GM10248 (cell line): ENCODE results near the gene MLLT10.

Experiments used
- CTCF ChIA-PET: fragments of 300-600 bp; sonication (Branson Sonifier 250); formaldehyde crosslinking; extraction: SDS; loops from one replicate; lab custom pipeline; 2021; ENCODE audit warnings: antibody characterized with exemption; lab: Yijun Ruan, JAX
- POLR2A ChIA-PET: fragments of 350-650 bp; sonication (Branson Sonifier 250); formaldehyde crosslinking; extraction: SDS; loops from one replicate; lab custom pipeline; 2020; ENCODE audit warnings: antibody characterized with exemption; lab: Yijun Ruan, JAX
- DNase-seq: peaks from one replicate; pipeline ENCODE4 v3.0.0; 2012; ENCODE audit errors: extremely low spot score
- TF ChIP-seq, protein P1 (sequence below): IDR thresholded peaks from 2 replicates; pipeline ENCODE4 v1.5.1; 2012; ENCODE audit warnings: mild to moderate bottlenecking, low read depth; ENCODE audit errors: extremely low read depth, missing control alignments, control extremely low read depth

Gene MLLT10

DNA sequence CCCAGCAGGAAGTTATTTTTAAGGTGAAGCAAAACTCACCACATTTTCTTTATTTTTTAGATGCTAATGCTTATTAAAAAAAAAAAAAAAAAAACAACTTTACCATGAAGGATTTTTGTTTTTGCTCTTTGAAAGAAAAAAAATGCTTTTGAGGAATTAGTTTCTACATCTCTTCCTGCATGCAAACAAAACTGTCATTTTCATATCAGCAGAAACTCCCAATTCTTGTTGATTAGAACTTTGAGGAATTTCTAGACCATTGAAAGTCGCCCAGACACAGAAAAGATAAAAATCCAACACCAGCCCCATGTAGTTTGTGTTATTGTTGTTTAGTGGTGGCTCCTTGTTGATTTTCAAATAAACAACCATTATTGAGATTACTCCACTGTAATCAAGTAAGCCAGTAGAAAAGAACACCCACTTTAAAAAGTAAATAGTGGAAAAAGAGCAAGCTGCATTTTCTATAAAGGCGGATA lies 22.9 kb upstream of the MLLT10 start:
- ChIA-PET CTCF (no interaction called here), POLR2A (no interaction called here)
- DNase-seq = no peak
- TF ChIP-seq, protein P1, sequence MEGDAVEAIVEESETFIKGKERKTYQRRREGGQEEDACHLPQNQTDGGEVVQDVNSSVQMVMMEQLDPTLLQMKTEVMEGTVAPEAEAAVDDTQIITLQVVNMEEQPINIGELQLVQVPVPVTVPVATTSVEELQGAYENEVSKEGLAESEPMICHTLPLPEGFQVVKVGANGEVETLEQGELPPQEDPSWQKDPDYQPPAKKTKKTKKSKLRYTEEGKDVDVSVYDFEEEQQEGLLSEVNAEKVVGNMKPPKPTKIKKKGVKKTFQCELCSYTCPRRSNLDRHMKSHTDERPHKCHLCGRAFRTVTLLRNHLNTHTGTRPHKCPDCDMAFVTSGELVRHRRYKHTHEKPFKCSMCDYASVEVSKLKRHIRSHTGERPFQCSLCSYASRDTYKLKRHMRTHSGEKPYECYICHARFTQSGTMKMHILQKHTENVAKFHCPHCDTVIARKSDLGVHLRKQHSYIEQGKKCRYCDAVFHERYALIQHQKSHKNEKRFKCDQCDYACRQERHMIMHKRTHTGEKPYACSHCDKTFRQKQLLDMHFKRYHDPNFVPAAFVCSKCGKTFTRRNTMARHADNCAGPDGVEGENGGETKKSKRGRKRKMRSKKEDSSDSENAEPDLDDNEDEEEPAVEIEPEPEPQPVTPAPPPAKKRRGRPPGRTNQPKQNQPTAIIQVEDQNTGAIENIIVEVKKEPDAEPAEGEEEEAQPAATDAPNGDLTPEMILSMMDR = no peak

- CTCF ChIA-PET = no interaction called here
- no peak for DNase-seq
- POLR2A ChIA-PET = no interaction called here
- TF ChIP-seq, protein P1 = no peak
Observed at GRCh38 chr10:21511946-21512572, 22.0 kb upstream of the MLLT10 start.

DNA sequence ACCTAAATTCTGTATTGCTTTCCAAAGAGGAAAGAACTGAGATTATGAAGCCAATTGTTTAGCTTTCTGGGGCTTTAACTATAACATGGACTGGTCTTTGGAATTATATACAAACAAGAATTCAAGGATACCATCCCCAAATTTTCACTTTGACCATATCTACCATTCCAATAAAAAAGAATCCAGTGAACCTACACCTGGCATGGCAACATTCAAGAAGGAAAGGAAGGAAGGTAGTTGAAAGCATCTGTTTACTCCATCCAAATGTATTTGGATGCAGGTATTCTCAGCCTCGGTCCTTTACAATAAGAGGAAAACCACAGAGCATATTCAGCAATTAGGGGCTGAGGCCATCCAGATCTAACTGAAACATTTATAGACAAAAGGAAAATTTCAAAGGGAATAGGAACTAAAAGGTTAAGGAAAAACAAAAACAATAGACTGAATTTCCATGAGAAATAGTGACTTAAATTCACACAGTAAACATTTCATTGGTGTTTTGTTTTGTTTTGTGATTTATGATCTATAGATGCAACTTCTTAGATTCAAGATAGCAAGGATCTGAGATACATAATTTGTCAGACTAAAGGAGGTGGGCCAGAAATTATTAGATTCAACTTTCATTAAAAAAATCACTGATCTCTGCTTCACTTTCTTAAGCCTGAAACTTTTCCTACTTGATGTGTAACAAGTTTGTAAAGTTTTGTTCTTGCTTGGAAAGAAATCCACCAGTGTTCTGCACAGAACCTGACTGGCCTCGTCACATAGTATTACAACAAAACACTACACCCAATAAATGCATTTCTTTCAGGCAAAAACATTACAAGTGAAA lies 21.2 kb upstream of the MLLT10 start:
- no peak for DNase-seq
- ChIA-PET CTCF (no interaction called here), POLR2A (no interaction called here)
- TF ChIP-seq, protein P1 = no peak

GRCh38 chr10:21513405-21513788 lies 20.6 kb upstream of the MLLT10 start:
- TF ChIP-seq, protein P1 = no peak
- ChIA-PET POLR2A (no interaction called here), CTCF (no interaction called here)
- no peak for DNase-seq

DNA sequence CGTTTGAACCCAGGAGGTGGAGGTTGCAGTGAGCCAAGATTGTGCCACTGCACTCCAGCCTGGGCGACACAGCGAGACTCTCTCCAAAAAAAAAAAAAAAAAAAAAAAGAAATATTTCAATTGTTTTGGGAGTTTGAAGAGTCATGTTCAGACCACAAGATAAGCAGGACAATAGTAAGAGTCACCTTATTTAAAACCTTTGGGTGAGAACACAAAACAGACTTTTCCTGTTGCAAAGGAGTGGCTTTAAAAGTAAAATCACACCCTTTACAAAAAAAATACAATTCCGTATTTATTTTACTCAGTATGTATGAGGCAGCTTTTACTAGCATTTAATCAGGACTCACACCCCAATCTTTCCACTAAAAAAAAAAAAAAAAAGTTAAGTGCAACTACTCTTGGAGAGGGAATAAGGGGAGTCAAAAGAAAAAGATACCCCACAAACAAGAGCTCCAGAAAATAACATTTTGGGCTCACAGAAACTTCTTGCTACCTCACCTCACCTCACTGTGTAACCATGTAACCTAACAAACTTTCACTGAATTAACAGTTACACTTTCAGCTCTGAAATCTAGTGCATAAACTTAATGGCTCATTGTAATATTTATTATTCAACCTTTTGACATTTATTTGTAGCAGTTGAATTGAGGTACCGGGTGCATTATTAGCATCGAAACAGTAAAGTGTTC lies 19.8 kb upstream of the MLLT10 start:
- ChIA-PET POLR2A (no interaction called here), CTCF (interaction anchor here (0.6 kb wide), 1 partner anchor 18 kb away, joined by 3 read pairs; no protein-coding TSS in a partner anchor)
- DNase-seq = no peak
- TF ChIP-seq, protein P1 = no peak

DNA sequence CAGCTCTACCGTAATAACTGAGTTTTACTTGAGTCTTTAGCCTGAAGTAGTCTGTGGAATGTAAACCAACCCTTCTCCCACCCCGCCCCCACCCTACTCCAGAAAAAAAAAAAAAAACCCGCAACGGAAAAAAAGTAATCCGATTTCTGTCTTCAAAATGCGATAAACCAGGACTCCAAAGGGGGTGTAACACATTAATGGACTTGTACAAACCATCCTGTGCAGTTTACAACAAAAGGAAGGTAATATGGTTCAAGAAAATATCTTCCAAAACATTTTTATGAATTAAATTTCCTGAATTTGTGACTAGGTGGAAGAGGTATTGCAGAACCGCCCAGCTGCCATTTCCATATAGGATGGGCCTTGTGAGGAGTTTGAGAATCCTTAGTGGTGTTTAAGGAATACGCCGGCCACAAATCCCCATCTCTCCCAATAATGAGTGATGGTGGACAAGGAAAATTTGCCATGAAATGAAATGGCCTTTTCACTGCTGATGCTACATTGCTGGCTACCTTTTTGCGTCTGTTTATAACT lies 19.1 kb upstream of the MLLT10 start:
- TF ChIP-seq, protein P1 = no peak
- ChIA-PET POLR2A (no interaction called here), CTCF (interaction anchor here (0.6 to 1.9 kb wide), 2 partner anchors 18 to 19 kb away, joined by 3 to 18 read pairs; no protein-coding TSS in a partner anchor)
- DNase-seq = no peak
